Panc1 (cell line): Measurements from ENCODE around the gene INAFM2. TPM values are rescaled to one million over a fixed set of nuclear protein-coding genes. Genes with fewer than 3 reads are reported as not detected.

ENCODE experiments used
- ATAC-seq: fragments of 200-7000 bp; cut with Tn5 transposase; 2 replicates; pipeline ENCODE4 v1.9.1; 2020; ENCODE audit warnings: mild to moderate bottlenecking, moderate library complexity
- BruUV-seq: library from RNA; stranded (reverse); fragments of 400-500 nt; replicated peaks from 2 replicates; lab custom pipeline; 2021; lab: Mats Ljungman, UMichigan
- CTCF ChIA-PET: fragments of 300-600 bp; sonication (Branson Sonifier 250); formaldehyde crosslinking; loops from one replicate; lab custom pipeline; 2022; ENCODE audit warnings: antibody characterized with exemption; lab: Charles Lee
- POLR2A ChIA-PET: fragments of 300-600 bp; sonication (Branson Sonifier 250); formaldehyde crosslinking; loops from one replicate; lab custom pipeline; 2022; ENCODE audit warnings: antibody characterized with exemption; lab: Charles Lee
- DNase-seq: peaks from one replicate; pipeline ENCODE4 v3.0.0-alpha.2; 2010; ENCODE audit warnings: low read depth, low spot score
- H3K27ac ChIP-seq: 2 replicates; pipeline ENCODE4 v1.5.1; 2011; ENCODE audit warnings: mild to moderate bottlenecking, low read length, inconsistent platforms
- H3K27me3 ChIP-seq: fragments of 200-500 bp; sonication (Bioruptor generic); 2 replicates; pipeline ENCODE4 v1.6.0; 2014; ENCODE audit warnings: low read length, inconsistent platforms; ENCODE audit not compliant: control insufficient read depth, insufficient read depth
- H3K36me3 ChIP-seq: fragments of 200-500 bp; sonication (Bioruptor generic); 2 replicates; pipeline ENCODE4 v1.5.1; 2014; ENCODE audit warnings: inconsistent platforms, mild to moderate bottlenecking, low read length, moderate library complexity; ENCODE audit not compliant: control insufficient read depth, insufficient read depth
- H3K4me1 ChIP-seq: 2 replicates; pipeline ENCODE4 v1.5.1; 2011; ENCODE audit warnings: inconsistent platforms, mild to moderate bottlenecking, low read length, moderate library complexity; ENCODE audit not compliant: control insufficient read depth, insufficient read depth
- H3K4me3 ChIP-seq, 2 experiments: 2 replicates each; pipeline ENCODE4 v1.5.1; 2011 to 2012; ENCODE audit warnings: low read depth in 2 of 2, low read length in 2 of 2, mild to moderate bottlenecking in 2 of 2, inconsistent platforms in 1 of 2, moderate library complexity in 1 of 2
- H3K9me3 ChIP-seq: fragments of 200-500 bp; sonication (Bioruptor generic); 2 replicates; pipeline ENCODE4 v1.5.1; 2014; ENCODE audit warnings: low read depth, mild to moderate bottlenecking, inconsistent platforms, low read length, moderate library complexity; ENCODE audit not compliant: control insufficient read depth, insufficient read depth
- CTCF ChIP-seq: fragments of 450-650 bp; IDR thresholded peaks from 2 replicates; pipeline ENCODE4 v1.5.1; 2017; ENCODE audit warnings: mild to moderate bottlenecking
- POLR2AphosphoS5 ChIP-seq: IDR thresholded peaks from 2 replicates; pipeline ENCODE4 v1.6.1; 2012; ENCODE audit warnings: mild to moderate bottlenecking, low read depth, low read length, moderate library complexity
- REST ChIP-seq, 2 experiments: IDR thresholded peaks; 2 replicates each; pipeline ENCODE4 v1.6.1; 2011 to 2012; ENCODE audit warnings: low read depth in 2 of 2, control low read depth in 1 of 2, low read length in 1 of 2, mild to moderate bottlenecking in 1 of 2, moderate library complexity in 1 of 2; ENCODE audit not compliant: insufficient read depth in 1 of 2
- SIN3A ChIP-seq: IDR thresholded peaks from 2 replicates; pipeline ENCODE4 v1.6.1; 2012; ENCODE audit warnings: low read depth, mild to moderate bottlenecking, low read length, moderate library complexity, borderline replicate concordance; ENCODE audit not compliant: insufficient read depth
- TCF7L2 ChIP-seq: IDR thresholded peaks from 2 replicates; pipeline ENCODE4 v1.6.1; 2011; ENCODE audit warnings: mild to moderate bottlenecking, low read depth, low read length, inconsistent platforms
- in situ Hi-C: cut with HindIII; loops from 2 replicates; pipeline ENCODE4 v1.10.0; 2016; ENCODE audit warnings: low sequenced_read_pairs, low pct_unique_long_range_greater_than_20kb
- intact Hi-C: fragments of 100-400 bp; cut with micrococcal nuclease; formaldehyde crosslinking; loops from one replicate; pipeline ENCODE4 v1.10.0; 2022; ENCODE audit not compliant: unreplicated experiment
- total RNA-seq: library from RNA; stranded (reverse); gene quantifications from one replicate; pipeline ENCODE4 v1.2.1, GENCODE V29; 2021; ENCODE audit not compliant: unreplicated experiment

Gene INAFM2
- total RNA-seq, 1 experiment from 2014 or later, result 10.4 TPM

- in situ Hi-C loops, result no loop called here
- intact Hi-C loops, result no loop called here
- Histone ChIP-seq H3K4me3 (peak overlapping the region in 1 of 2 experiments; percentile 61; a peak in 2 of 4 replicates), H3K27ac (peak overlapping the region; percentile 94), H3K27me3 (no peaks in the 10 kb centered on the region), H3K9me3 (no peaks in the 10 kb centered on the region), H3K4me1 (peaks cover 54% of the 10 kb centered on the region), H3K36me3 (no peaks in the 10 kb centered on the region)
- peak; percentile 47 for ATAC-seq
- POLR2A ChIA-PET, result interaction anchor here (1.8 kb wide), 1 partner anchor 15 kb away, joined by 4 read pairs; no protein-coding TSS in a partner anchor
- CTCF ChIA-PET, result interaction anchor here (0.6 to 3.7 kb wide), 10 partner anchors 9 to 84 kb away, joined by 3 to 30 read pairs (median 4); partner anchors contain the start of gene INAFM2
- TF ChIP-seq REST (IDR thresholded peaks at IDR 0.05; ENCODE audit: insufficient read depth in 1 of 2, low read depth in 2 of 2, low read length in 1 of 2), result no peak
- peak; percentile 96 for TF ChIP-seq CTCF
- no peak for TF ChIP-seq TCF7L2
- no peak for TF ChIP-seq POLR2AphosphoS5
- no peak for TF ChIP-seq SIN3A
- no peak for DNase-seq
- no TSS peak for BruUV-seq
Measured at GRCh38 chr15:40338041-40338657, 14.7 kb downstream of the INAFM2 start.

- Histone ChIP-seq H3K4me1 (peaks cover 60% of the 10 kb centered on the region), H3K27me3 (no peaks in the 10 kb centered on the region), H3K36me3 (no peaks in the 10 kb centered on the region), H3K27ac (peak overlapping the region; percentile 94), H3K4me3 (peak overlapping the region; percentile 37 to 61), H3K9me3 (no peaks in the 10 kb centered on the region)
- no TSS peak for BruUV-seq
- intact Hi-C loops (no loop called here), in situ Hi-C loops (no loop called here)
- CTCF ChIA-PET, result interaction anchor here (0.5 to 3.7 kb wide), 9 partner anchors 11 to 241 kb away, joined by 3 to 30 read pairs (median 5); partner anchors contain the start of gene INAFM2
- DNase-seq (no peak), ATAC-seq (peak; percentile 78)
- POLR2A ChIA-PET, result interaction anchor here (0.9 to 1.8 kb wide), 3 partner anchors 11 to 66 kb away, joined by 3 to 4 read pairs (median 4); partner anchors contain the start of gene IVD
- TF ChIP-seq SIN3A (no peak), POLR2AphosphoS5 (peak; percentile 51; the same call in 1 of the 2 replicates)
Measured at GRCh38 chr15:40338921-40339620, 15.6 kb downstream of the INAFM2 start.
